GM18951 (cell line): Measurements from ENCODE around the gene RELL1.

Experiments used
- POLR2A ChIP-seq: IDR thresholded peaks from 4 replicates; pipeline ENCODE4 v1.6.1; 2011; ENCODE audit warnings: mild to moderate bottlenecking; ENCODE audit not compliant: insufficient read length, insufficient read depth; ENCODE audit errors: extremely low read depth
- in situ Hi-C: fragments of 300-500 bp; cut with MboI; formaldehyde crosslinking; loops from one replicate; pipeline ENCODE4 v1.12.0; 2022; ENCODE audit warnings: low sequenced_read_pairs, mixed read lengths, inconsistent platforms; ENCODE audit not compliant: unreplicated experiment

The RELL1 gene

DNA sequence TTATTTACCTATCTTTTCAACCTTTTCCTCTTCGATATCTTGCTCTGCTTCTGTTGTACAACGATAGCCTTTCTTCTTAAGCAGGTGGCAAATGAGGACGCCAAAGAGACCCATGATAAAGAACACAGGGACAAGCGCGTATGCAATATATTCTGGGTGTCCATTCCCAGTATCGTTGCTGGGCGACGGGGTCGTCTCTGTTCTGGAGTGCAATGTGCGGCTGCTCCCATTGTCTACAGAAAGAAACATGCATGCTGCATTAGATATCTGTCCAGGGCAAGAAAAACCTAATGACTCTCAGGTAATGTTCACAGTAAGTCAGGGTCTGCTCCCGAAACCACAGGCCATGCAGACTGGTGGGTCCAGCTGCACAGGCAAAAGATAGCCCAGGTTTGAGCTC lies 36.9 kb downstream of the RELL1 start:
- no peak for TF ChIP-seq POLR2A
- in situ Hi-C loops: no loop called here

- in situ Hi-C loops: no loop called here
- no peak for TF ChIP-seq POLR2A
These were observed 37.9 kb downstream of the RELL1 start for GRCh38 chr4:37648084-37648817.

DNA sequence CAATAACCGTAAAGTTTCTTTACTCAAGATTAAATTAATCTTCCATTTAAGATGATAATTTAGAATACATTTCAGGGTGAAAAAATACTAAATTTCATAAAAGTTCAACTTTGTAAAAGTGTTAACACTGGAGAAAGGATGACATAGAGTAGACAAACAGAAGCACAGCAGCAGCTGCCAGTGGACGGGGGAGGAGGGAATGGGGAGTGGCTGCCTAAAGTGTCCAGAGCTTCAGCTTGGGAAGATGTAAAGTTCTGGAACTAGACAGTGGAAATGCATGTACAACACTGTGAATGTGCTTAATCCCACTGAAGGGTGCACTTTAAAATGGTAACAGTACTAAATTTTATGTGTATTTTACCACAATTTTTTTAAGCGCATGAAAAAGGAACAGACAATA lies 39.9 kb downstream of the RELL1 start:
- no peak for TF ChIP-seq POLR2A
- in situ Hi-C loops: no loop called here

- in situ Hi-C loops: no loop called here
- no peak for TF ChIP-seq POLR2A
These were observed 40.4 kb downstream of the RELL1 start for GRCh38 chr4:37645736-37646135.

GRCh38 chr4:37644962-37645361 lies 41.2 kb downstream of the RELL1 start:
- TF ChIP-seq POLR2A: no peak
- in situ Hi-C loops: no loop called here

- in situ Hi-C loops: no loop called here
- TF ChIP-seq POLR2A: no peak
These were observed 44.0 kb downstream of the RELL1 start for GRCh38 chr4:37641886-37642849.

DNA sequence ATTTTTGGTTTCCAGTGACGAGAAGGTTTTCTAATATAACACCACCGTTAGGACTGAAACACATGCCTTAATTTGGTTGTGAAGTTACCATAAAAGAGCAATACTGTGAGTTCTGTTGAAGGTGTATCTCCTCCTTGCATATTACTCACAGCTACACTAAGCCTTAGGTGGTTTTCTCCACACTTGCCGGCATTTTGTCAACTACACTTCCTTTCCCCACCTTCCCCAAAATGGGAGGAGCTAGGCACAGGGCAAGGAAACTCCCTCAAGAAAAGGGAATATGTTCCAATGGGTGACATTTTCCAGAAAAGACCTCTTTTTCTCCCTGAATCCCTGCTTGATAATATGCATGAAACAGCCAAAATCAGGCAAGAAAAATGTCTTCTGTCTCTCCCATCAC lies 44.8 kb downstream of the RELL1 start:
- in situ Hi-C loops: no loop called here
- no peak for TF ChIP-seq POLR2A

DNA sequence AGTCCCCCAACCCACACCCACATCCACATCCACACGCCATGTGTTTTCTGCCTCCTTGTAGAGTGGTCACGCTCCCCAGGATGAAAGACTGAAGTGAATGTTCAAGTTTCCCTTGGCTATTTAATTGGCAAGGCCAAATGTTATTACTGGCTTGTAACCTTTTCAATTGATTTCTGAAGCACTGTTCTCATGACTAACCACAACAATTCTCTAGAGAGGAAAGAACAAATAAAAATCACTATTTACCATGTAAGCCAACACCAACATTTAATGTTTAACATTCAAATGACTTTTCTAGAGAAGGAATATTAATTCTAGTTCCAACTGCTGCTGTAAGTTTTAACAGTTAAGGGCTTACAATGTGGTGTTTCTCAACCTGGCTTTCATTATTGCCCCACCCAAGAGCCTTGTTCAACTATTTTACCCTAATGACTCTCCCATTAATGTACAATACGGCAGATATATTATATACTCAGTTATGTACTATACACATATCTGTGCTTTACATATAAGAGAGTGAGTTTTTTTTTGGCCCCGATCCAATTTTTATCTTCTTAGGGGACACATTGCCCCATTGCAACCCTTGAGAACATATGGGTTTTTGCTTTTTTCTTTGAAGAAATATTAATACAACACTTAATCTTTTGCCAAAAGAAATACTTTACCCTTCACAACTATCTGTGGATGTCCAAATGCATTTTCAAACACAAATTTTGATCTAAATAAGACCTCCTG lies 46.5 kb downstream of the RELL1 start:
- in situ Hi-C loops: no loop called here

DNA sequence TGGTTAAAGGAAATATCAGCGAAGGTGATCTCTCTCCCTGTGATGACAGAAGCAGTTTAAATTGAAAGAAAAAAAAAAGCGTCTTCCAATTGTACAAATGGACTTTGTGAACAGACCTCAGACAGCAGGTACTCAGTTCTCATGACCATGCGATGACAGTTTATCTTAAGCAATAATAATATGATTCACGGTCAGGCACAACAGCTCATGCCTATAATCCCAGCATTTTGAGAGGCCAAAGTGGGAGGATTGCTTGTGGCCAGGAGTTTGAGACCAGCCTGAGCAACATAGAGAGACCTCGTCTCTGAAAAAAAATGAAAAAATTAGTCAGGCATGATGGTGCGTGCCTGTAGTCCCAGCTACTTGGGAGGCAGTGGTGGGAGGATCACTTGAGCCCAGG lies 51.0 kb downstream of the RELL1 start:
- in situ Hi-C loops: no loop called here
- TF ChIP-seq POLR2A: no peak

More for the DNA sequence above, 46.5 kb downstream of the RELL1 start:
- no peak for TF ChIP-seq POLR2A

- no peak for TF ChIP-seq POLR2A
- in situ Hi-C loops: no loop called here
These were observed 52.0 kb downstream of the RELL1 start for GRCh38 chr4:37634180-37634579.

- in situ Hi-C loops: no loop called here
- no peak for TF ChIP-seq POLR2A
These were observed 53.3 kb downstream of the RELL1 start for GRCh38 chr4:37632836-37633235.

GRCh38 chr4:37631551-37631950 lies 54.6 kb downstream of the RELL1 start:
- TF ChIP-seq POLR2A: no peak
- in situ Hi-C loops: no loop called here

DNA sequence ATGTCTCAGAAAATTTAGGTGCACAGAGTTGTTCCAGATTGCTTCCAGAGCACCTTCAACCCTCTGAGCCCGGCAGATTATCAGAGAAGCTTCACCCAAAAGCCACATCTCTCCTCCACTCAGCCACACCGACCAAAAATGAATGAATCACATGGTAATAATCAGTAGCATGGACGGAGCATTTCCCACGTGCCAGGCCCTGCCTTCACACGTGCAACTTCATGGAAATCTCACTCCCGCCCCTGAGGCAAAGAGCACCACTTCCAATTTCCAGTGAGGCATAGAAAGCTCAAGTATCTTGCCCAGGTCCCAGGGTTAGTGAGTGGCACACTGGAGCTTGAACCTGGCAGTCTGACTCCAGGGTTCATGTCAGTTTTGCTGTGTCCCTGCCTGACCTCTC lies 56.5 kb downstream of the RELL1 start:
- in situ Hi-C loops: no loop called here
- TF ChIP-seq POLR2A: no peak

GRCh38 chr4:37628977-37629609 lies 57.1 kb downstream of the RELL1 start:
- in situ Hi-C loops: no loop called here
- no peak for TF ChIP-seq POLR2A
